GM19099 (cell line): ENCODE data around the gene CENPL.
A peak's percentile ranks its signal among the peaks of the same experiment; 100 is the strongest.

Source experiments
- POLR2A ChIP-seq: IDR thresholded peaks from 3 replicates; pipeline ENCODE4 v1.6.1; 2011; ENCODE audit warnings: low read depth; ENCODE audit not compliant: insufficient read length; ENCODE audit errors: extremely low read depth

Gene CENPL

GRCh38 chr1:173824315-173825081 lies at the start of gene CENPL, which contains the start of gene DARS2:
CENPL (minus strand) TSS chr1:173824883; CDS start chr1:173811299, 13,584 bp downstream.
DARS2 (plus strand) TSS chr1:173824673; CDS start chr1:173825230, 557 bp downstream.
- peak; percentile 70 for TF ChIP-seq POLR2A

DNA sequence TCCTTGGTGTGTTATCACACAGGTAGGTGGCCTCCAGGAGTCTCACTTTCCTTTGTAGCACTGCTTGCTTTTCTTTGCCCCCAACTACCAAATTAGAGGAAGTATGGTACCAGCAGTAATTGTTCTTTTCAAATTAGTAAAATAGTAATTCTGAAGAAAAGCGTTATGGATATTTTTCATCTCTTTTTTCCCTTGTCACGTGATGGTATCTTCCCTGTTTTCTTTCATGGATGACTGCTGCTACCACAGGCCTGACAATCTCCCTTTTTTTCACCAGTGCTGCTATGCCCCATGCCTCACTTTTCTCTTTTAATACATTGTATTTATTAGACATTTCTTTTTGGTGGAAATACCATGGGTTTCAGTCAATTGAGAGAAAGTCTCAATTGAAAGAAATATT lies 46.8 kb upstream of the CENPL start:
- no peak for TF ChIP-seq POLR2A

DNA sequence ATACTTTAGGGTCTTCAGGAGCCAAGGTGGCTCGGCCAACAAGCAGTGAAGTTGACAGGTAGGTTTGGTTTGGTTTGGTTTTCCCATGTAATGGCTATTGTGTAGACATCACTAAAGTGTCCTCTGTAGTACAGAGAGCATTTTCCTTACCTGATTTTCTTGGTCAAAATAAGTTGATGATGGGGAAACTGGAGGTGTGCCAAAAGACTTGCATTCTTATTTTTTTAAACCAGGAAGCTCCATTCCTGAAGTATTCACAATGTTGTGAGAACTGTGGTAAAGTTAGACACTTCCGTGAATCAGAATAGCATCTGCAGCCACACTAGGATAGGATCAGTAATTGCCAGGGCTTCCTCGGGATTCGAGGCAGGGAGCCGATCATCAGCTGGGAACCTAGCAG lies 46.4 kb upstream of the CENPL start:
- TF ChIP-seq POLR2A: no peak

GRCh38 chr1:173870252-173871075 lies 45.8 kb upstream of the CENPL start:
- TF ChIP-seq POLR2A: peak; percentile 62

DNA sequence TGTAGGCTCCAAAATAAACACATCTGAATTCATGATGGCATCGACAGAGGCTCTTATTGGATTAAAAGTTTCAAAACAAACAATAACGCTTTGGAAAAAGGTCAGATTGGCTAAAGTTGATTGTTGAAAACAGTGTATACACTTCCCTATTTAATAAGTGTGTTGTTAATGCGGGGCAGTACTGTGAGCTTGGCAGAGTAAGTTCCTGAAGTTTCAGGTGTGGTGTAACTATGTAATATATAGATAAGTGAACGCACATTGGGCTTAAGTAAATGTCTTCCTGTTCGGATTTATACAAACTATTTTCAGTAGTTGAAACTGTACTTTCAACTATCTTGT lies 44.3 kb upstream of the CENPL start:
- TF ChIP-seq POLR2A: no peak

GRCh38 chr1:173868266-173869020 lies 43.8 kb upstream of the CENPL start, which contains the start of gene ZBTB37:
ZBTB37 (plus strand) TSS chr1:173868380; CDS start chr1:173870226, 1,846 bp downstream.
- TF ChIP-seq POLR2A: no peak

GRCh38 chr1:173867753-173868265 lies 43.1 kb upstream of the CENPL start, which contains the start of gene GAS5:
GAS5 (minus strand) TSS chr1:173867989.
- TF ChIP-seq POLR2A: peak; percentile 100

DNA sequence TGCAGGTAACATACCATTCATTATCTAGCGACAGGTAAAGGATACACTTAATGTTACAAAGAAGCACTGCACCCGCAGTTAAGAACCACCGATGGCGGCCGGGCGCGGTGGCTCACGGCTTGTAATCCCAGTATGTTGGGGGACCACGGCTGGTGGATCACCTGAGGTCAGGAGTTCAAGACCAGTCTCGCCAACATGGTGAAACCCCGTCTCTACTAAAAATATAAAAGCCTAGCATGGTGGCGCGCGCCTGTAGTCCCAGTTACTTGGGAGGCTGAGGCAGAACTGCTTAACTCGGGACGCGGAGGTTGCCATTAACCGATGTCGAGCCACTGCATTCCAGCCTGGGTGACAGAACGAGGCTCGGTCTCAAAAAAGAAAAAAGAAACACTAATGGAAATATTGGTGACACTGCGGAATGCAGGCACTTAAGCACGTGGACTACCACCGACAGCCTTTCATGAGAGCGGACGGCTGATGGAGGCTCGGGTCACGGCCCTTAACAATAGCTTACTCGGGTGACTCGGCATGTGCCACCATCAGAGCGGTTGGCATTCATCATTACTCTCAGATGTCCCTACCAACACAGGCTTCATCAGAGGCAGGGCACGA lies 42.6 kb upstream of the CENPL start:
- TF ChIP-seq POLR2A: no peak

- TF ChIP-seq POLR2A: no peak
Observed at GRCh38 chr1:173866413-173867115, 41.9 kb upstream of the CENPL start.

GRCh38 chr1:173865468-173866164 lies 40.9 kb upstream of the CENPL start:
- TF ChIP-seq POLR2A: peak; percentile 16

DNA sequence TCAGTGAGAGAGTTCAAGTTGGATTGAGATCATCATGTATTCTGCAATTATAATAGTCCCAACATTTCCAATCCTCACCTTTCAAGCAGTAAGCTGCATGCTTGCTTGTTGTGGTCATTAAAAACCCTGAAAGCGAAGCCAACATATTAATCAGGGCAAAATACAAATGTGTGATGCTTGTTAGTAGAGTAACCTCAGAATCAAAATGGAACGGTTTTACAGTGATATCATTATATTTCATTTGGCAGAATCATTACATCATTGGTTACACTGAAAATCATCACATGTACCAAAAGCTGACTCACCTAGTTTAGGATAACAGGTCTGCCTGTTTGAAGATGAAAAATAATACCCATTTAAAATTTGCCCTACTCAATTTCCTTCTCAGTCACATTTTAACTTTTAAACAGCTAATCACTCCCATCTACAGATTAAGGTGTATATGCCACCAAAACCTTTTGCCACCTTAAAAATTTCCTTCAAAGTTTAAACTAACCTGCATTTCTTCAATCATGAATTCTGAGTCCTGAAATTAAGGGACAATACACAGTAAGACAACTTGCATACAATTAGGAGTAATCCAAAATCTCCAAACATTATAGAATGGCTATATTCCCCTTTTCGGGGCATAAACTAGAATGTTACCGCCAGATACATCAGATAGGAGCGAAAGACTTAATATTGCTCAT lies 39.6 kb upstream of the CENPL start:
- TF ChIP-seq POLR2A: peak; percentile 10

- TF ChIP-seq POLR2A: peak; percentile 35
Observed at GRCh38 chr1:173863224-173864161, 38.8 kb upstream of the CENPL start.
